MM.1S (cell line): ENCODE data around the gene PUS3.

ENCODE experiments used
- DNase-seq: peaks from one replicate; pipeline ENCODE4 v3.0.0-alpha.2; 2015
- H2AFZ ChIP-seq: fragments of 300-600 bp; sonication (generic); 2 replicates; pipeline ENCODE4 v1.6.0; 2016; ENCODE audit warnings: antibody characterized with exemption, low read length
- H3F3A ChIP-seq: fragments of 300-600 bp; sonication (generic); 2 replicates; pipeline ENCODE4 v1.6.1; 2016; ENCODE audit warnings: mild to moderate bottlenecking, antibody characterized with exemption, low read length, moderate library complexity, mixed read lengths; ENCODE audit not compliant: insufficient read depth
- H3K27ac ChIP-seq: fragments of 300-600 bp; sonication (generic); 2 replicates; pipeline ENCODE4 v1.5.1; 2016; ENCODE audit warnings: mild to moderate bottlenecking, low read length
- H3K27me3 ChIP-seq: fragments of 300-600 bp; sonication (generic); replicated peaks from 2 replicates; pipeline ENCODE4 v1.6.0; 2016; ENCODE audit warnings: low read length; ENCODE audit not compliant: insufficient read depth
- H3K36me3 ChIP-seq: fragments of 300-600 bp; sonication (generic); replicated peaks from 2 replicates; pipeline ENCODE4 v1.6.1; 2016; ENCODE audit warnings: mild to moderate bottlenecking, low read length, mixed read lengths; ENCODE audit not compliant: insufficient read depth
- H3K4me1 ChIP-seq: fragments of 300-600 bp; sonication (generic); 2 replicates; pipeline ENCODE4 v1.6.1; 2016; ENCODE audit warnings: low read length, mixed read lengths
- H3K4me2 ChIP-seq: fragments of 300-600 bp; sonication (generic); 2 replicates; pipeline ENCODE4 v1.6.0; 2016; ENCODE audit warnings: low read depth, low read length
- H3K4me3 ChIP-seq: fragments of 300-600 bp; sonication (generic); 2 replicates; pipeline ENCODE4 v1.5.1; 2016; ENCODE audit warnings: low read length, mixed read lengths
- H3K79me2 ChIP-seq: fragments of 300-600 bp; sonication (generic); 2 replicates; pipeline ENCODE4 v1.6.1; 2016; ENCODE audit warnings: mixed run types, low read length, mixed read lengths
- H3K9ac ChIP-seq: fragments of 300-600 bp; sonication (generic); 2 replicates; pipeline ENCODE4 v1.6.1; 2016; ENCODE audit warnings: low read length, mixed read lengths
- H3K9me2 ChIP-seq: fragments of 300-600 bp; sonication (generic); replicated peaks from 2 replicates; pipeline ENCODE4 v1.6.1; 2016; ENCODE audit warnings: mild to moderate bottlenecking, low read length, mixed read lengths; ENCODE audit not compliant: insufficient read depth
- H3K9me3 ChIP-seq: fragments of 300-600 bp; sonication (generic); replicated peaks from 2 replicates; pipeline ENCODE4 v1.6.1; 2016; ENCODE audit warnings: mild to moderate bottlenecking, low read length, mixed read lengths; ENCODE audit not compliant: insufficient read depth
- H4K20me1 ChIP-seq: fragments of 300-600 bp; sonication (generic); 2 replicates; pipeline ENCODE4 v1.6.1; 2016; ENCODE audit warnings: mild to moderate bottlenecking, low read length, moderate library complexity, mixed read lengths; ENCODE audit not compliant: insufficient read depth
- EZH2 ChIP-seq: fragments of 300-600 bp; sonication (generic); optimal IDR thresholded peaks from 2 replicates; pipeline ENCODE3; 2017; ENCODE audit warnings: low read depth, mild to moderate bottlenecking, antibody characterized with exemption, low read length, mixed read lengths
- EZH2phosphoT487 ChIP-seq: fragments of 300-600 bp; sonication (generic); IDR thresholded peaks from 2 replicates; pipeline ENCODE4 v1.6.1; 2018; ENCODE audit warnings: antibody characterized with exemption, low read length
- TF ChIP-seq, protein P1 (sequence below): fragments of 300-600 bp; sonication (generic); IDR thresholded peaks from 2 replicates; pipeline ENCODE4 v1.5.1; 2016; ENCODE audit warnings: antibody characterized with exemption, low read length, mixed read lengths

PUS3 gene

DNA sequence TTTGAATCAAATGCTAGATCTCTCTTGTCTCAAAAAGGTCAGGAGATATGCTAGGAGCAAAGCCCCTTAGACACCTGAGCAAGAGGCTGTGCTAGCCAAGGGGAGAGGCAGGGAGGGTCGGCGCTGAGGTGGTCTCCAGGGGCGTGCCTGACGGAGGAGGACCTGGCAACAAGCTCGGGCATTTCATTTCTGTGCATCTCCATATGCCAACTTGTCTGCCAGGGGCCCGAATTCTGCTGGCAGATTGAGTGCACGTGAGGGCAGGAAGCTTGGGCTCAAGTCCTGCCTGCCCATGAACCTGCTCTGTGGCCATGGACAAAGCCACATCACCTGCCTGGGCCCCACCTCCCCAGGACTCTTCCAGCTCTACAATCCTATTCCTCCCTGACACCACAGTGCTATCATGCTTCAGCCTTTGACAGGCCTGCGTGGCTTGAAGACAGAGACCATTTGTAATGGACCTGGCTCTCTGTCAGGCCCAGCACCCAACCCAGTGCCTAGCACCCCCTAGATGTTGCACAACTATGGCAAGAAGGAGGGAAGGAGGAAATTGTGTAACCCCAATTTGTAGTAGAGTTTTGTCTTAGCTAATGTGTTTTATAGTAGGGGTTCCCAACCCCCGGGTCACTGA, 26.6 kb upstream of the PUS3 start:
- no peaks in the 10 kb centered on the region for H3K36me3 ChIP-seq
- no peak overlapping the region for H3K27ac ChIP-seq
- H3K4me3 ChIP-seq, result no peak overlapping the region
- no peak overlapping the region for H3K9ac ChIP-seq
- H3K79me2 ChIP-seq, result no peaks in the 10 kb centered on the region
- no peaks in the 10 kb centered on the region for H3K9me3 ChIP-seq
- H3K4me2 ChIP-seq, result no peak overlapping the region
- H3K27me3 ChIP-seq, result no peaks in the 10 kb centered on the region
- H3K4me1 ChIP-seq, result no peaks in the 10 kb centered on the region
- no peak for TF ChIP-seq EZH2phosphoT487
- TF ChIP-seq, protein P1, sequence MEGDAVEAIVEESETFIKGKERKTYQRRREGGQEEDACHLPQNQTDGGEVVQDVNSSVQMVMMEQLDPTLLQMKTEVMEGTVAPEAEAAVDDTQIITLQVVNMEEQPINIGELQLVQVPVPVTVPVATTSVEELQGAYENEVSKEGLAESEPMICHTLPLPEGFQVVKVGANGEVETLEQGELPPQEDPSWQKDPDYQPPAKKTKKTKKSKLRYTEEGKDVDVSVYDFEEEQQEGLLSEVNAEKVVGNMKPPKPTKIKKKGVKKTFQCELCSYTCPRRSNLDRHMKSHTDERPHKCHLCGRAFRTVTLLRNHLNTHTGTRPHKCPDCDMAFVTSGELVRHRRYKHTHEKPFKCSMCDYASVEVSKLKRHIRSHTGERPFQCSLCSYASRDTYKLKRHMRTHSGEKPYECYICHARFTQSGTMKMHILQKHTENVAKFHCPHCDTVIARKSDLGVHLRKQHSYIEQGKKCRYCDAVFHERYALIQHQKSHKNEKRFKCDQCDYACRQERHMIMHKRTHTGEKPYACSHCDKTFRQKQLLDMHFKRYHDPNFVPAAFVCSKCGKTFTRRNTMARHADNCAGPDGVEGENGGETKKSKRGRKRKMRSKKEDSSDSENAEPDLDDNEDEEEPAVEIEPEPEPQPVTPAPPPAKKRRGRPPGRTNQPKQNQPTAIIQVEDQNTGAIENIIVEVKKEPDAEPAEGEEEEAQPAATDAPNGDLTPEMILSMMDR, result no peak
- no peak for TF ChIP-seq EZH2
- no peak overlapping the region for H2AFZ ChIP-seq
- no peaks in the 10 kb centered on the region for H3K9me2 ChIP-seq
- no peaks in the 10 kb centered on the region for H4K20me1 ChIP-seq
- no peak for DNase-seq
- H3F3A ChIP-seq, result no peaks in the 10 kb centered on the region

DNA sequence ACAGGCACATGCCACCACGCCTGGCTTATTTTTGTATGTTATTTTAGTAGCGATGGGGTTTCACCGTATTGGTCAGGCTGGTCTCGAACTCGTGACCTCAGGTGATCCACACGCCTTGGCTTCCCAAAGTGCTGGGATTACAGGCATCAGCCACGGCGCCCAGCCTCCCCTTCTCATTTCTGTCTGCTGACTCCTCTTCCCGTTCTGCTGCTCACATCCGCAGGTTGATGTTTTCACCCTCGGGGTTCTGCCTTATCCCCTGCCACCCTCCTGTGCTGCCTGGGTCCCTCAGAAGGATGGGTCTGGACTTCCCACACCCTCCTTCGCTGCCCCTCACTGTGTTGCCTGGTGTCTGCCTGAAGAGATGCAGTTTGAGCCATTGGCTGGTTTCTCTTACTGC, 23.7 kb upstream of the PUS3 start:
- Histone ChIP-seq H3K9me3 (no peaks in the 10 kb centered on the region), H3K79me2 (no peaks in the 10 kb centered on the region), H3K27ac (no peak overlapping the region), H3K27me3 (no peaks in the 10 kb centered on the region), H3K36me3 (no peaks in the 10 kb centered on the region), H3F3A (no peaks in the 10 kb centered on the region), H3K9ac (no peak overlapping the region), H3K4me3 (no peak overlapping the region), H4K20me1 (no peaks in the 10 kb centered on the region), H3K9me2 (no peaks in the 10 kb centered on the region), H2AFZ (no peak overlapping the region), H3K4me1 (no peaks in the 10 kb centered on the region), H3K4me2 (no peak overlapping the region)
- no peak for DNase-seq
- TF ChIP-seq, protein P1, result no peak
- TF ChIP-seq EZH2phosphoT487, result no peak
- TF ChIP-seq EZH2, result no peak

DNA sequence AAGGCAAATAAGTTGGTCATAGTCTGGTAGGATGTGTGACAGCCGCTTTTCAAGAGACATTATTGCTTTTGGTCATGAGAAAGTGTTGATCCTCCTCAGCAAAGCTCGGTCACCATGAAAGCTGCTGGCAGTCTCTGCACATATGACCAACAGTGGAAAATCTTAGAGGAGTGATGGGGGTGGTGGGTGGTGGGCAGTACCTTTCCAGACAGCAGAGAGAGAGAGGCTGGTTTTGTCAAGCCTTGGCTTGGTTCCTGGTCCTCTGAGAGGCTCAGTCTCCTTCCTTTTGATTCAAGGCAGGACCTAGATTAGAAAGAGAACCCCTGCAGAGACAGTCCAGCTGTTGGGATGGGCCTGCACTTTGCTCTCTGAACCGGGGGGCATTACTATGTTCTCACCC, 22.8 kb upstream of the PUS3 start:
- TF ChIP-seq EZH2phosphoT487, result no peak
- no peak for TF ChIP-seq EZH2
- TF ChIP-seq, protein P1, result no peak
- DNase-seq, result no peak
- no peaks in the 10 kb centered on the region for H3K27me3 ChIP-seq
- H3K4me1 ChIP-seq, result no peaks in the 10 kb centered on the region
- no peaks in the 10 kb centered on the region for H3K9me3 ChIP-seq
- H3F3A ChIP-seq, result no peaks in the 10 kb centered on the region
- no peaks in the 10 kb centered on the region for H4K20me1 ChIP-seq
- H3K27ac ChIP-seq, result no peak overlapping the region
- no peak overlapping the region for H3K4me3 ChIP-seq
- no peak overlapping the region for H3K4me2 ChIP-seq
- H3K9ac ChIP-seq, result no peak overlapping the region
- H3K36me3 ChIP-seq, result no peaks in the 10 kb centered on the region
- no peak overlapping the region for H2AFZ ChIP-seq
- no peaks in the 10 kb centered on the region for H3K79me2 ChIP-seq
- H3K9me2 ChIP-seq, result no peaks in the 10 kb centered on the region
